Activated T-helper 1 cell treated with Interleukin-2 at 50 U/mL for 16 hours (primary cell): ENCODE data around the gene ATP2A2.
"Not testable (repeated sequence)": the region's sequence is repeated elsewhere in the genome, so short reads cannot be mapped to it uniquely, and the experiment has no call there.

Experiments used
- DNase-seq: peaks from one replicate; pipeline ENCODE4 v3.0.0-alpha.2; 2020; ENCODE audit warnings: low read depth

The ATP2A2 gene

DNA sequence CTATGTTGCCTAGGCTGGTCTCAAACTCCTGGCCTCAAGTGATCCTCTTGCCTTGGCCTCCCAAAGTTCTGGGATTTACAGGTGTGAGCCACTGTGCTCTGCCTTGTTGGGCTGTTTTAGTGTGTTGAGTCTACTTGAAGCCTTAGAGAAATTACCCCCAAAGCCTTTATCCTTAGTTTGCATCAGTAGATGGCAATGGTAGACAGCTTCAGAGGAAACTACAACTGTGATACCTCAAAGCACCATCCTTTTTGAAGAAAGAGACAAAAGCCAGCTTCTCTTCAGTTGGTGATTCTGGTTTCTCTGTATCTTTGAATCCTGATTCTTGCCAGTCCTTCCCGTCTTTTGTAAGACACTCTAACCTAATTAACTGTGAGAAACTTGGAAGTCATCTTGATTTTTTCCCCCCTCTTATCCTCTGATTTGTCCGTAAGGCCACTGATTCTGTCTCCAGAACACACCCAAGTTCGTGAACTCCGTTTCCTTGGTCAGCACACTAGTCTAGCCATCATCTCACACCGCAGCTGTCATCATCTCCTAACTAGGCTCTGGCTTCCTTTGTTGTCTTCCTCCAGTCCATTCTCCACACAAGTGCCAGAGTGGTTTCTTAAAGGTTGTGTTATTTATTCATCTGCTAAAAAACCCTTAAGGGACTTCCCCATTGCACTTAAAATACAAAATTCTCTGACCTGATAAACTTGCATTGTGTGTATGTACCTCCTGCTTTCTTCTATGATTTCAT is 20.2 kb downstream of the ATP2A2 start:
- DNase-seq, result no peak

DNA sequence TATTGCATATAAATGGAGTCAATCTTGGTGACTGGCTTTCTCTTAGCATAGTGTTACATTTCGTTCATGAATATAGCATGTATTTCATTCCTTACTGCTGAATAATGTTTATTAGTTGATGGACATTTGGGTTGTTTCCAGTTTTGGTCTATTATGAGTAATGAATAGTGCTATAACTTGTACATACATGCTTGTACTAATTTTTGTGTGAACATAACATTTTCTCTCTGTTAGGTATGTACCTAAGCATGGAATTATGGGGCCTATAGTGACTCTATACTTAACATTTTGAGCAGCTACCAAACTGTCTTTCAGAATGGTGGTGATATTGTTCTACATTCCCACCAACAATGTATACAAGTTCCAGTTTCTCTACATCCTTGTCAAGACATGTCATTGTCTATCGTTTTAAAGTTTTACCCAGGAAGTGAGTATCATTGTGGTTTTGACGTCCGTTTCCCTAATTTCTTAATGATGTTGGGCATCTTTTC is 23.1 kb downstream of the ATP2A2 start:
- no peak for DNase-seq

DNA sequence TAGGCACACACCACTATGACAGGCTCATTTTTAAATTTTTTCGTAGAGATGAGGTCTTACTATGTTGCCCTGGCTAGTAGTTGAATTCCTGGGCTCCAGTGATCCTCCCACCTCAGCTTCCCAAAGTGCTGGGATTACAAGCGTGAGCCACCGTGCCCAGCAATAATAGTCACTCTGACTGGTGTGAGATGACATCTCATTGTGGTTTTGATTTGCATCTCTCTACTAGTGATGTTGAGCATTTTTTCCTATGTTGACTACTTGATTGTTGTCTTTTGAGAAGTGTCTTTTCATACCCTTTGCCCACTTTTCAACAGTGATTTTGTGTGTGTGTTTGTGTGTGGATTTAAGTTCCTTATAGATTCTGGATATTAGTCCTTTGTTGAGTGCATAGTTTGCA is 26.3 kb downstream of the ATP2A2 start:
- no peak for DNase-seq

DNA sequence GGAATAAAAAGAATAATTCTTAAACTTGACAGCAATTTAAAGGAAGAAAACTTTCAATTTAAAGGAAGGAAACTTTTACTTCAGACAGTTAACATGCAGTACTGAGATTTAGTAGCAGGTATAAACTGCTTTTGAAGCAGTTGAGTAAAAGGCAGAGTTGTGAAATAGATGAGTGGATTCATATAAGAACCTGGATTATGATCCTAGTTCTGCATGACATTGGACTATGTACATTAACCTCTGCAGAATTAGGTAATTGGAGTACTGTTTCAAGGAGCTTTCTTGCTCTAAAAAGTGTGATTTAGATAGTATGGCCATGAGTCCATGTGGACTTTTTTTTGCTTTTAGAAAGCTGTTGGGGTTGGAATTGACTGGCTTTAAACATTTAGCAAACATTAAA is 29.7 kb downstream of the ATP2A2 start:
- DNase-seq, result no peak

DNA sequence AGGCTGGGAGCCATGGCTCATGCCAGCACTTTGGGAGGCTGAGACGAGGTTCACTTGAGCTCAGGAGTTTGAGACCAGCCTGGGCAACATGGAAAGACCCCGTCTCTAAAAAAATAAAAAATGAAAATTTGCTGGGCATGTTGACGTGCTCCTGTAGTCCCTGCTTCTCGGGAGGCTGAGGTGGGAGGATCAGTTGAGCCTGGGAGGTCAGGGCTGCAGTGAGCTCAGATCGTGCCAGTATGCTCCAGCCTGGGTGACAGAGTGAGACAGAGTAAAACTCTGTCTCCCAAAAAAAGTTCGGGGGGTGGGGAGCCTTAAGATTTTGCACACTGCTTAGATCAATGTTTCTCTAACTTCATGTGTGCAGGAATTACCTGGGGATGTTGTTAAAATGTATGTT is 30.9 kb downstream of the ATP2A2 start:
- no peak for DNase-seq

DNA sequence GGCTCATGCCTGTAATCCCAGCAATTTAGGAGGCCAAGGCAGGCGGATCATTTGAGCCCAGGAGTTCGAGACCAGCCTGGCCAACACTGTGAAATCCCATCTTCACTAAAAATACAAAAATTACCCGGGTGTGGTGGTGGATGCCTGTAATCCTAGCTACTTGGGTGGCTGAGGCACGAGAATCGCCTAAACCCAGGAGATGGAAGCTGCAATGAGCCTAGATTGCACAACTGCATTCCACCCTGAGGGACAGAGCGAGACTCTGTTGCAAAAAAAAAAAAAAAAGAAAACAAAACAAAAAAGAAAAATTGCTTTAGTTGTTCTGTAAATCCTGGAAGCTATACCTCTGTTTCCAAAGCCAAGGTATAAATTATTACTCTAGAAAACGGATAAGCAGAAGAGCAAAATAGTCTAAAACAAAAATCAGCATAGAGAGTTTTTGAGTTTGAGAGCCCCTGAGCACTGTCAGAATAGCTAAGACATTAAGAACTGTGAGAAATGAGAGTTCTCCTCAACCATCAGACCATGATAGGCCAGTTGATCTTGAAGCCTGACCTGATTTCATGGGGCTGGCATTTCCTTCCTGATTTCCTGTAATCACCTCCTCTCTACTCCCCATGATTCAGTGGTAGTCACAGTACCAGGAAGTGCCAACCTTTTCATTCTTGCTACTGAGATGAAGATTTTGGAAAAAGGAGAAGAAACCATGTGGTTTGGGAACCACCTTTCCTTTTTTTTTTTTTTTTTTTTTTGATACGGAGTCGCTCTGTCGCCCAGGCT is 31.7 kb downstream of the ATP2A2 start:
- DNase-seq, result no peak

DNA sequence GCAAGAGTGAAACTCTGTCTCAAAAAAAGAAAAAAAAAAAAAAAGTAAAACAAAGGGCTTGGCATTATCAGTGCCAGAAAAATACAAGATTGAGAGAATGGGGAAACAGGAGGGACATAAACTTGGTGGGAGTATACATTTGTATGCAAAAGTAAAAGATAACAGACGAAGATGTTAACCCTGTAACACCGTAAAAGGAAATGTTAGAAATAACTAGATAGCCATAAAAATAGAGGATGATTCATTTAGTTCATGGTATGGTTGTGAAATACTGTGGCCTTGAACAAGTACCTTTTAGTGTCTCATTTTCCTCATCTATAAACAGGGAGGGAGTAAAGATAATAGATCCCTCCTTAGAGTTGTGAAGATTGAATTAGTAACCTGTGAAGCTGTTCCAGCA is 33.3 kb downstream of the ATP2A2 start:
- no peak for DNase-seq

DNA sequence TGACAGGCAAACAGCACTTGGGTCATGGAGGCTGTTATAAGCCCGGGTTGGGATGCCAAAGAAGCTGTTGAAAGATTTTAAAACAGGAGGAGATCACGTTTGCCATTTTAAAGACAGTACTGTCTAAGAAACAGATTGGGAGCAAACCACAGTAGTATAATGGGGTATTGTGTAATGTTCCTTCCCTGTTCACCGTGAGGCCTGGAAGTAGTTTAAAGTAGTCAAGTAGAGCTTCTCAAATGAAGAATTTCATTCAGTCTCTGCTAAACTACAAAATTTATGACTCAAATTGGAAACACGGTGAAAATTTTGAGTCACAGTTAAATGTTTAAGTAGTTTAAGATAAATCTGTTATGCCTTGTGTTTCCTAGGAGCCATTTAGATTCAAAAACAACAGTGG is 35.8 kb downstream of the ATP2A2 start:
- no peak for DNase-seq

DNA sequence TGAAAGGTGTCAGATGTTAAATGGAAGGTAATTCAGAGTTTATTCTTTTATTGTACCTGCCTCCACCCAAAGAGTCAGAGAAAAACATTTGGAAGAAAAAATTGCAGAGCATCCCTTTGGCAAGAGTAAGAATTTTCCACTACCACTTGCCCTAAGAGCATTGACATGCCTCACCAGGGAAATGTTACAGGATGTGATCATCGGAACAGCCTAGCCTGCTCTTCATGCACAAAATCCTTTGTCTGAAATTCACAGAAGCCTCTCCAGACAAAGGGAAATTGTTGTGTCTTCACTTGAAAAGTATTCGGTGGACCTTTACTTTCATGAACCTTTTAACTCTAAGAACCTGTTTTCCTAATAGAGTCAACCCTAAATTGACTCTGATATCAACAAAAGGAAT is 36.9 kb downstream of the ATP2A2 start:
- no peak for DNase-seq

DNA sequence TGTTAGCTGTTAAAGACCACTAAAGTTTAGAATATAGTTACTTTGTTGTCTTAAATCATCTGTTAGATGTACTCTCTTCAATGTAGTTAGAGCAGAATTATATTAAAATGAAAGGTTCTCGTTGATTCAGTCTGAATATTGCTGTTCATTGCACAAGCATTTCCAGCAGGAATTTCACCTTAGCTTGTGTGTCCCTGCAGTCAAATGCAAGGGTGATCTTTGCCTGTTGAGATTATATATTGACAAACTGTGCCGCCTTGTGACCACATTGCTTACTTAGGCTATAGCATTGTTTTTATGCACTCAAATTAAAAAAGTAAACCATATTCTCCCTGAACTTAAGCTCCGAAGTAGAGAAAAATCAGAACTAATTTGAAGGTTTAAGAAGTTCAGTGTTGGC is 39.5 kb downstream of the ATP2A2 start:
- no peak for DNase-seq

DNA sequence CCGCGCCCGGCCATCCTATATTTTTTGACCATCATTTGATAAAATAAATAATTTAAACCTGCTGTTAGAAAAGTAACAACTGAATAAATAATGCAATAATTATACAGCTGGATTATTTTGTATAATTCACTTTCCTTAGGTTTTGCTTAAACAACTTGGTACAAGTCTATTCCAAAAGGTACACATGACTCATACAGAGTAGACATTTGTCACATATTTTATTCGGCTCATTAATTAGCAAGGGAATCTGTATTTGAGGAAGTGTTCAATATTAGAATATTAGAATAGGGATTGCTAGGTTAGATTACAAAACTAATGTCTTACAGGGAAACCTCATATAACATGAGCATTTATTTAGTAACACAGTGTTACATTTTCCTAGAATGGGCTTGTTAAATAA is 48.7 kb downstream of the ATP2A2 start:
- DNase-seq, result no peak

DNA sequence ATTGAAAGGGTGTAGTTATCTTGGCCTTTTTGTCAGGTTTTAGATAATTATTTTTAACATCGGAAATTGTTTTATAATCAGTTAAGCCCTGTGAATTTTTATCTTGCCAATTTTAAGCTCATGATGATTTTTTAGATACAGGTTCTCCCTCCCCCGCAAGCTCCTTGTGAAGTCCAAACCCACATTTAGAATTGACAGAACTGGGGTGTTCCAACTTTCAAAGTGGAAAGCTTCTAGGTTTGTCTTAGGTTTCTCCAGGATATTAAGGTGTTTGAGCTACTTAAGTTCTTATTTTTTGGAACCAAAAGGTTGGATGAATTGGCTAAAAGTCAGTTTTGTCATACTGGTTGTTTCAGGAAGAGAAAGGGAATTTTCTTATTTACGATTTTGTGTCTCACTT is 49.1 kb downstream of the ATP2A2 start:
- DNase-seq, result no peak

DNA sequence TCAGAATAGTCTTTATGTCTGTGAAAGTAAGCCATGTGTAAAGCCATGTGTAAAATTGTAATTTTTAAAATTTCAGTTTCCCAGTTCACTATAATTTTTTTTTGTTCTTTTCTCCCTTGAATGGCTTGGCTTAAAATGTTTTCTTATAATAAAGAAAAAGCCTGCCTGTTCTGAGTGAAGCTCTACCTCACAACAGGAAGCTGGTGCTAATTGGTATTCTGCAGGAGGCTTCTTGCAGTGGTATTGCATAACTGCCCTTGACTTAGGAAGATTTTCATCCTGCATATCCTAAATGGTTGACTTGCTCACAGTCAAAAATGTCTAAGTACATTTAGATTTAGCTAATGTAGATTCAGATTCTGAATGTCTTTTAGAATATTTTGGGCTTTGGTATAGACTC is 49.5 kb downstream of the ATP2A2 start:
- no peak for DNase-seq

DNA sequence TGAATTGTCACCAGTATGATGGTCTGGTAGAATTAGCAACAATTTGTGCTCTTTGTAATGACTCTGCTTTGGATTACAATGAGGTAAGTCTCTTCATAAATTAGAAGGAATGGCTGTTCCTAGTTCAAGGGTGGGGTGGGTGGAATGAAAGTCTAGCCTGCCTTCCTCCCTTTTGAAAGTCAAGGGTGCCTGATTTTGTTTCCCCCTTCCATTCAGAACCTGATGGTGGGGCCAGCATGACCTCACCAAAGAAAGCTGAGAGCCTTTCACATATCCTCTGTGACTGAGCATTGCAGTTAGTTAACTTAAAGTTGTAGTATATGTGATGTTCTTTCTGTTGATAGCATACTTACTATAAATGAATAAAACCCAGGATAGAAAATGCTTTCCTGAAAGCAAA is 52.2 kb downstream of the ATP2A2 start:
- no peak for DNase-seq

DNA sequence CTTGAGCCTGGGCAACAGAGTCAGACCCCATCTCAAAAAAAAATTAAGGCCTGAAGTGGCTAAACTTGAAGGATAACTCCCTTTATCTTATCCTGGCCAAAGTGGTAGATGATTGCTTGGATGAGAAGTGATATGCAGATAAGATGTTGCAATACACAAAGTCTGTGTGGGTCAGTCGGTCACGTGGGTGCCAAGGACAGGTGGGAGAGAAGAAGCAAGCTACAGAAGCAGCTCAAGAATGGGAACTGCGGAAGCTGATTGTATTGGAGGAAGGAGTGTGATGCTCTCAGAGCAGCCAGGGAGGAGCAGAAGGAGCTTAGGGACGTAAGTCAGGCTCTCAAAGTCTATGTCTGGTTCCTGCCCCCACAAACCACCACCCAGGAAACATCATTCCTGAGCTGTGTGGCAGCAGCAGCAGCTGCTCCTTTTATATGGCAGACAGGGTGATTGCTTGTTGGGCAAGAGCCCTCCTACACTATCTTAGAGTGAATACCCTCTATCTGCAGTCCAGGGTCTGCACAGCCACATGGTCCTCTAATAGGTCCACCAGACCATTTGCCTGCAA is 54.5 kb downstream of the ATP2A2 start:
- DNase-seq, result no peak

DNA sequence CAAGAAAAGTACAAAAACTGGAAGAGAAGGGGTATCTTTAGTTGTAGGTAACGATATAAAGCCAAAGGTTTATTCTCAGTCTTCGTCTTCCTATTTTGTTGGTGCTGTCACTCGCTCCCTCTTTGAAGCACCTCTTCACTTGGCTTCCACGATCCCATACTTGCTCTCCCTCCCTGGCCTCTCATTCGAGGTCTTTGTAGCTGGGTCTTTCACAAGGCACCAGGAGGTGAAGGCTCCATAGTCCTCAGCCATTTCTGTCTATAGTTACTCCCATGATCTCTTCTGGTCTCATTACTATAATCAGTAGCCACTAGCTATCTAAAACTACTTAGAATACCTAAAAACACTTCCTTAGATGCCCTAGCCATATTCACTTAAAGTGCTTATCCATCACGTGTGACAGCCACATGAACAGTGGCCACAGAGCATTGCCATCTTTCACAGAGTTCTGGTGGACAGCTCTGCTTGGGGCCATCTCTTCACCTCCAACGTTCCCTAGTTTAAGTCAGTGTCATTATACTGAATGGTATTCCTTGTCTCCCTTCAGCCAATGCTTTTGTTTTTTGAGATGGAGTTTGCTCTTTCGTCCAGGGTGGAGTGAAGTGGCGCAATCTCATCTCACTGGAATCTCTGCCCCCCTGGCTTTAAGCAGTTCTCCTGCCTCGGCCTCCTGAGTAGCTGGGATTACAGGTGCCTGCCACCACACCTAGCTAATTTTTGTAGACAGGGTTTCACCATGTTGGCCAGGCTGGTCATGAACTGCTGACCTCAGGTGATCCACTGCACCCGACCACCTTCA is 57.1 kb downstream of the ATP2A2 start:
- DNase-seq, result no peak

DNA sequence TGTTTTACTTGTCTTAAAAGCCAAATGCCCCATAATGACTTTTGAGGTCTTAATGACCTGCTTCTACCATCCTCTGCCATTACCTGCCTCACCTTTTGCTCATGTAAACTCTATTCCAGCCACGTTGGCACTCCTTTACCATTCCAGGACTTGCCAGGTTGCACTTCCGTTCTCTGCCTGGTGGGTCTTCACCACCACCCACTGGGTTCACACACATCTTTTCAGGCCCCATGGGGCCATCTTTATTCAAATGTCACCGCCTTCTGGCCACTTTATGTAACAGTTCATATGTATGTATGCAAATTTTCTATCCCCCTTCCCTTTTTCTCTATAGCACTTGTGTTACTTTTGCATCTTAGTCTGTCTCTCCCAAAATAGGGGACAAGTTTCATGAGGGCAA is 57.7 kb downstream of the ATP2A2 start:
- DNase-seq, result no peak

DNA sequence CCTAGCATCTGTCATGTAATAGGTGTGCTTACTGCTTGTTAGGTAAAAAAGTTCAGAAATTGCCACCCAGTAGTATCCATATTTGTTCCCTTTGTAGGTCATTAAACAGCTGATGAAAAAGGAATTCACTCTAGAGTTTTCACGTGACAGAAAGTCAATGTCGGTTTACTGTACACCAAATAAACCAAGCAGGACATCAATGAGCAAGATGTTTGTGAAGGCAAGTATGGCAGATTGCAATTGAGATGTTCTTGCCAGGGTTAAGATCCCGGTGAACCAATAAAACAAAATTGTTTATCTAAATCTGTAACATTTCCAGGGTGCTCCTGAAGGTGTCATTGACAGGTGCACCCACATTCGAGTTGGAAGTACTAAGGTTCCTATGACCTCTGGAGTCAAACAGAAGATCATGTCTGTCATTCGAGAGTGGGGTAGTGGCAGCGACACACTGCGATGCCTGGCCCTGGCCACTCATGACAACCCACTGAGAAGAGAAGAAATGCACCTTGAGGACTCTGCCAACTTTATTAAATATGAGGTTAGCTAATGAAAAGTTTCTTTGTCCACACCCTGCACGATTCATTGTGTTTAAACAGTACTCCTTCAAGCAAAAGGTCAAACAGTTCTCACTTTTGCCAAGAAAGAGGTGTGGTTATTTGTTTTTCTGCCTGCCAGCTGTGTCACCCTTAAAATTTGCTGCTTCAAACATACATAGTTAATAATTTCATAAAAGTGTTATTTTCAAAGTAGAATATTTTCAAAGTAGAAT is 58.3 kb downstream of the ATP2A2 start:
- DNase-seq, result no peak

DNA sequence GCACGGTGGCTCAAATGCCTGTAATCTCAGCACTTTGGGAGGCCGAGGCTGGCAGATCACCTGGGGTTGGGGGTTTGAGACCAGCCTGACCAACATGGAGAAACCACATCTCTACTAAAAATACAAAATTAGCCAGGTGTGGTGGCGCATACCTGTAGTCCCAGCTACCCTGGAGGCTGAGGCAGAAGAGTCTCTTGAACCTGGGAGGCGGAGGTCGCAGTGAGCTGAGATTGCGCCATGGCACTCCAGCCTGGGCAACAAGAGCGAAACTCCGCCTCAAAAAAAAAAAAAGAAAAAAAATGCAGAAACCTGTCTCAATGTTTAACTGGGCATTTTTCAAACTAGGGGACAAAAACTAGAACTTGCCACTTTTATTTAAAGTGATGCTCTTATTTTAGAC is 59.2 kb downstream of the ATP2A2 start:
- not testable (repeated sequence) for DNase-seq

DNA sequence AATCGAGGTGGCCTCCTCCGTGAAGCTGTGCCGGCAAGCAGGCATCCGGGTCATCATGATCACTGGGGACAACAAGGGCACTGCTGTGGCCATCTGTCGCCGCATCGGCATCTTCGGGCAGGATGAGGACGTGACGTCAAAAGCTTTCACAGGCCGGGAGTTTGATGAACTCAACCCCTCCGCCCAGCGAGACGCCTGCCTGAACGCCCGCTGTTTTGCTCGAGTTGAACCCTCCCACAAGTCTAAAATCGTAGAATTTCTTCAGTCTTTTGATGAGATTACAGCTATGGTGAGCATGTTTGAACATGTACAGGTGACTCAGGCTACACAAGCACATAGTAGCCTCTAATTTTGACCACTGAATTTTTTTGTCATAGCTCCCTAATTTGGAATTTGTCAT is 59.7 kb downstream of the ATP2A2 start:
- no peak for DNase-seq

DNA sequence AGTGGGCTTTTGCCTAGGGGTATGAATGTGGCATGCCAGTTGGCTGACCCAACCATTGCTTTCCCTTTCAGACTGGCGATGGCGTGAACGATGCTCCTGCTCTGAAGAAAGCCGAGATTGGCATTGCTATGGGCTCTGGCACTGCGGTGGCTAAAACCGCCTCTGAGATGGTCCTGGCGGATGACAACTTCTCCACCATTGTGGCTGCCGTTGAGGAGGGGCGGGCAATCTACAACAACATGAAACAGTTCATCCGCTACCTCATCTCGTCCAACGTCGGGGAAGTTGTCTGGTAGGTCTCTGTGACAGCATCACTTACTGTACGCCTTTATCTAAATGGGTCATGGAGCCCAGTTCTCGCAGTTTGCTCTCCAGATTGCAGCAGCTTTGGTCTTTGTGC is 61.1 kb downstream of the ATP2A2 start:
- DNase-seq, result no peak

DNA sequence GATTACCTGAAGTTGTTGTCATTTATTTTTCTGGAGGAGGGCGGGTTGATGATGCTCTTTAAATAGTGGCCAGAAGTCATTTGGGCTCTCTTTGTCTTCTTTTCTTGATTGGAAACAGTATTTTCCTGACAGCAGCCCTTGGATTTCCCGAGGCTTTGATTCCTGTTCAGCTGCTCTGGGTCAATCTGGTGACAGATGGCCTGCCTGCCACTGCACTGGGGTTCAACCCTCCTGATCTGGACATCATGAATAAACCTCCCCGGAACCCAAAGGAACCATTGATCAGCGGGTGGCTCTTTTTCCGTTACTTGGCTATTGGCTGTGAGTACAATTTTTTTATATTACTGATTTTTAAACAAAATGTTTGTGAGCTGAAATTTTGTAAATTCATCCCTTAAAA is 62.1 kb downstream of the ATP2A2 start:
- DNase-seq, result no peak
